HCT116 (cell line): ENCODE results near the gene LRPPRC. TPM values are rescaled to one million over a fixed set of nuclear protein-coding genes. Genes with fewer than 3 reads are reported as not detected.
"Not testable (repeated sequence)": the region's sequence is repeated elsewhere in the genome, so short reads cannot be mapped to it uniquely, and the experiment has no call there.

ENCODE experiments used
- ATAC-seq: fragments of 200-7000 bp; cut with Tn5 transposase; 2 replicates; pipeline ENCODE4 v1.9.1; 2020; ENCODE audit warnings: mild to moderate bottlenecking, moderate library complexity
- BruUV-seq: library from RNA; stranded (reverse); fragments of 400-500 nt; replicated peaks from 2 replicates; lab custom pipeline; 2021; lab: Mats Ljungman, UMichigan
- CTCF ChIA-PET: fragments of 300-600 bp; sonication (Branson Sonifier 250); formaldehyde crosslinking; loops from one replicate; lab custom pipeline; 2021; ENCODE audit warnings: antibody characterized with exemption; lab: Charles Lee
- POLR2A ChIA-PET: fragments of 300-600, 350-600 bp; sonication (Branson Sonifier 250); formaldehyde crosslinking; loops from one replicate; lab custom pipeline; 2021; ENCODE audit warnings: antibody characterized with exemption; lab: Charles Lee
- RAD21 ChIA-PET, 2 experiments: fragments of 300-600 bp; sonication (Branson Sonifier 250); formaldehyde crosslinking; loops; one replicate each; lab custom pipeline; 2023; ENCODE audit warnings: low total read pairs in 2 of 2; ENCODE audit not compliant: uncharacterized antibody in 2 of 2, unreplicated experiment in 2 of 2, low non-redundant PET in 1 of 2; lab: Charles Lee
- DNase-seq: peaks from one replicate; pipeline ENCODE4 v3.0.0-alpha.2; 2010; ENCODE audit warnings: low read depth, low spot score
- H2AFZ ChIP-seq: fragments of 200-600 bp; shearing (Covaris generic), sonication (generic); 2 replicates; pipeline ENCODE4 v1.6.1; 2017; ENCODE audit warnings: low read depth, mixed run types, mixed read lengths, antibody characterized with exemption, low read length; ENCODE audit not compliant: poor library complexity, severe bottlenecking
- H3K27ac ChIP-seq: 2 replicates; pipeline ENCODE4 v1.5.1; 2012; ENCODE audit warnings: low read depth, low read length
- H3K27me3 ChIP-seq: fragments of 200-600 bp; sonication (generic); 2 replicates; pipeline ENCODE4 v1.6.1; 2016; ENCODE audit warnings: mixed run types, low read length, mixed read lengths; ENCODE audit not compliant: insufficient read depth
- H3K36me3 ChIP-seq, 2 experiments: fragments of 200-500 bp in 1 of 2; fragments of 200-600 bp in 1 of 2; sonication (Bioruptor generic) in 1 of 2; sonication (generic) in 1 of 2; 2 replicates each; pipeline versions ENCODE4 v1.5.1 to v1.6.1; 2014 to 2016; ENCODE audit warnings: low read length in 2 of 2, inconsistent platforms in 1 of 2, mixed read lengths in 1 of 2, mixed run types in 1 of 2; ENCODE audit not compliant: insufficient read depth in 2 of 2, control insufficient read depth in 1 of 2
- H3K4me1 ChIP-seq, 2 experiments: fragments of 200-600 bp in 1 of 2; sonication (generic) in 1 of 2; 2 replicates each; pipeline versions ENCODE4 v1.5.1 to v1.6.1; 2012 to 2017; ENCODE audit warnings: low read length in 2 of 2, inconsistent platforms in 1 of 2, mild to moderate bottlenecking in 1 of 2, mixed read lengths in 1 of 2, mixed run types in 1 of 2, moderate library complexity in 1 of 2; ENCODE audit not compliant: insufficient read depth in 2 of 2, control insufficient read depth in 1 of 2
- H3K4me2 ChIP-seq: fragments of 200-600 bp; sonication (generic); 2 replicates; pipeline ENCODE4 v1.6.1; 2017; ENCODE audit warnings: mixed run types, low read length, mixed read lengths
- H3K4me3 ChIP-seq, 2 experiments: fragments of 200-600 bp in 1 of 2; sonication (generic) in 1 of 2; replicated peaks in 1 of 2; 2 replicates each; pipeline ENCODE4 v1.5.1; 2011 to 2016; ENCODE audit warnings: low read length in 2 of 2, control low read depth in 1 of 2, low read depth in 1 of 2, mild to moderate bottlenecking in 1 of 2, mixed read lengths in 1 of 2, mixed run types in 1 of 2
- H3K79me2 ChIP-seq: fragments of 200-600 bp; sonication (generic); 2 replicates; pipeline ENCODE4 v1.6.1; 2017; ENCODE audit warnings: mild to moderate bottlenecking, mixed run types, low read length, moderate library complexity, mixed read lengths; ENCODE audit not compliant: insufficient read depth
- H3K9ac ChIP-seq: fragments of 200-600 bp; sonication (generic); 2 replicates; pipeline ENCODE4 v1.6.1; 2016; ENCODE audit warnings: low read length, mixed read lengths
- H3K9me2 ChIP-seq: fragments of 200-600 bp; sonication (generic), shearing (Covaris generic); 2 replicates; pipeline ENCODE4 v1.6.1; 2017; ENCODE audit warnings: mixed run types, mild to moderate bottlenecking, moderate library complexity; ENCODE audit not compliant: insufficient read depth
- H3K9me3 ChIP-seq, 2 experiments: fragments of 200-500 bp in 1 of 2; fragments of 200-600 bp in 1 of 2; sonication (Bioruptor generic) in 1 of 2; sonication (generic) in 1 of 2; 2 replicates each; pipeline ENCODE4 v1.6.1; 2014 to 2017; ENCODE audit warnings: low read length in 2 of 2, mixed read lengths in 2 of 2, inconsistent platforms in 1 of 2, low read depth in 1 of 2, mild to moderate bottlenecking in 1 of 2, mixed run types in 1 of 2, moderate library complexity in 1 of 2; ENCODE audit not compliant: control insufficient read depth in 1 of 2, insufficient read depth in 1 of 2
- H4K20me1 ChIP-seq: fragments of 200-600 bp; sonication (generic), shearing (Covaris generic); 2 replicates; pipeline ENCODE4 v1.6.1; 2017; ENCODE audit warnings: mixed run types, mild to moderate bottlenecking, moderate library complexity; ENCODE audit not compliant: insufficient read depth
- CBX3 ChIP-seq: IDR thresholded peaks from 2 replicates; pipeline ENCODE4 v1.6.1; 2012; ENCODE audit warnings: low read depth
- EZH2 ChIP-seq: fragments of 200-600 bp; sonication (generic); IDR thresholded peaks from 2 replicates; pipeline ENCODE4 v1.6.1; 2017; ENCODE audit warnings: antibody characterized with exemption, mixed run types
- FOSL1 ChIP-seq: IDR thresholded peaks from 2 replicates; pipeline ENCODE4 v1.6.1; 2012; ENCODE audit warnings: low read depth
- POLR2AphosphoS5 ChIP-seq: IDR thresholded peaks from 2 replicates; pipeline ENCODE4 v1.6.1; 2011; ENCODE audit warnings: mild to moderate bottlenecking, low read depth, low read length, moderate library complexity
- ZNF274 ChIP-seq: fragments of 200-500 bp; sonication (Bioruptor generic); IDR thresholded peaks from 2 replicates; pipeline ENCODE4 v1.6.1; 2014; ENCODE audit warnings: mild to moderate bottlenecking, low read depth, low read length, inconsistent platforms
- intact Hi-C: fragments of 100-400 bp; cut with micrococcal nuclease; formaldehyde crosslinking; loops from 2 replicates; pipeline ENCODE4 v1.10.0; 2022
- total RNA-seq: library from RNA; stranded (reverse); gene quantifications from one replicate; pipeline ENCODE4 v1.2.1, GENCODE V29; 2021; ENCODE audit not compliant: unreplicated experiment
- TF ChIP-seq, protein P1 (sequence below): IDR thresholded peaks from 2 replicates; pipeline ENCODE4 v1.6.1; 2012
- TF ChIP-seq, protein P2 (sequence below): IDR thresholded peaks from 2 replicates; pipeline ENCODE4 v1.6.1; 2012; ENCODE audit warnings: low read depth

LRPPRC gene
- total RNA-seq, 1 experiment from 2014 or later = 210 TPM

DNA sequence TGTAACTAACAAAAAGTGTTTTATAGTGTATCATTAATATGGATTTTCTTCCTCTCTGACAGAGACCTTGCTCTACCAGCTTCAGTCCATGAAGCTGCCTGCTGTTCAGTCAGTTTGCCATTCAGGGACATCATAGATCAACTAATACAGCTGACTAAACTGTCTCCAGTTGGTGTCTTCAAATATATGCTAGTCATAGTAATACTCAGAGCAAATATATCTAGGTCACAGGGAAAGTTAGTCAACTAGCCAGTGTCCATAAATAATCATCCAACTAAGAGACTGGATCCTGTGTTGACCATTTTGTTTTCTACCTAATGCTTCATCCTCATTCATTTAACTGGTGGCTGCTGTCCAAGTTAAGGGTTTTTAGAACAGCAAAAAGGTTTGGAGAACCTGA lies 38.2 kb upstream of the LRPPRC start:
- no peaks in the 10 kb centered on the region for H3K36me3 ChIP-seq
- no peak overlapping the region for H2AFZ ChIP-seq
- no peaks in the 10 kb centered on the region for H3K9me2 ChIP-seq
- ChIA-PET CTCF (no interaction called here), RAD21 (no interaction called here), POLR2A (no interaction called here)
- ATAC-seq (no peak), DNase-seq (no peak)
- TF ChIP-seq, protein P1, sequence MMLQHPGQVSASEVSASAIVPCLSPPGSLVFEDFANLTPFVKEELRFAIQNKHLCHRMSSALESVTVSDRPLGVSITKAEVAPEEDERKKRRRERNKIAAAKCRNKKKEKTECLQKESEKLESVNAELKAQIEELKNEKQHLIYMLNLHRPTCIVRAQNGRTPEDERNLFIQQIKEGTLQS = no peak
- TF ChIP-seq EZH2 (no peak), ZNF274 (no peak), POLR2AphosphoS5 (no peak), FOSL1 (no peak), CBX3 (no peak)
- TF ChIP-seq, protein P2, sequence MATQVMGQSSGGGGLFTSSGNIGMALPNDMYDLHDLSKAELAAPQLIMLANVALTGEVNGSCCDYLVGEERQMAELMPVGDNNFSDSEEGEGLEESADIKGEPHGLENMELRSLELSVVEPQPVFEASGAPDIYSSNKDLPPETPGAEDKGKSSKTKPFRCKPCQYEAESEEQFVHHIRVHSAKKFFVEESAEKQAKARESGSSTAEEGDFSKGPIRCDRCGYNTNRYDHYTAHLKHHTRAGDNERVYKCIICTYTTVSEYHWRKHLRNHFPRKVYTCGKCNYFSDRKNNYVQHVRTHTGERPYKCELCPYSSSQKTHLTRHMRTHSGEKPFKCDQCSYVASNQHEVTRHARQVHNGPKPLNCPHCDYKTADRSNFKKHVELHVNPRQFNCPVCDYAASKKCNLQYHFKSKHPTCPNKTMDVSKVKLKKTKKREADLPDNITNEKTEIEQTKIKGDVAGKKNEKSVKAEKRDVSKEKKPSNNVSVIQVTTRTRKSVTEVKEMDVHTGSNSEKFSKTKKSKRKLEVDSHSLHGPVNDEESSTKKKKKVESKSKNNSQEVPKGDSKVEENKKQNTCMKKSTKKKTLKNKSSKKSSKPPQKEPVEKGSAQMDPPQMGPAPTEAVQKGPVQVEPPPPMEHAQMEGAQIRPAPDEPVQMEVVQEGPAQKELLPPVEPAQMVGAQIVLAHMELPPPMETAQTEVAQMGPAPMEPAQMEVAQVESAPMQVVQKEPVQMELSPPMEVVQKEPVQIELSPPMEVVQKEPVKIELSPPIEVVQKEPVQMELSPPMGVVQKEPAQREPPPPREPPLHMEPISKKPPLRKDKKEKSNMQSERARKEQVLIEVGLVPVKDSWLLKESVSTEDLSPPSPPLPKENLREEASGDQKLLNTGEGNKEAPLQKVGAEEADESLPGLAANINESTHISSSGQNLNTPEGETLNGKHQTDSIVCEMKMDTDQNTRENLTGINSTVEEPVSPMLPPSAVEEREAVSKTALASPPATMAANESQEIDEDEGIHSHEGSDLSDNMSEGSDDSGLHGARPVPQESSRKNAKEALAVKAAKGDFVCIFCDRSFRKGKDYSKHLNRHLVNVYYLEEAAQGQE = no peak
- no TSS peak for BruUV-seq
- no peaks in the 10 kb centered on the region for H3K4me1 ChIP-seq
- H3K27me3 ChIP-seq = no peaks in the 10 kb centered on the region
- no peaks in the 10 kb centered on the region for H3K79me2 ChIP-seq
- H3K4me2 ChIP-seq = no peak overlapping the region
- H3K4me3 ChIP-seq = no peak overlapping the region
- no peak overlapping the region for H3K9ac ChIP-seq
- H3K27ac ChIP-seq = no peak overlapping the region
- H3K9me3 ChIP-seq = no peaks in the 10 kb centered on the region
- no peaks in the 10 kb centered on the region for H4K20me1 ChIP-seq
- intact Hi-C loops = no loop called here

DNA sequence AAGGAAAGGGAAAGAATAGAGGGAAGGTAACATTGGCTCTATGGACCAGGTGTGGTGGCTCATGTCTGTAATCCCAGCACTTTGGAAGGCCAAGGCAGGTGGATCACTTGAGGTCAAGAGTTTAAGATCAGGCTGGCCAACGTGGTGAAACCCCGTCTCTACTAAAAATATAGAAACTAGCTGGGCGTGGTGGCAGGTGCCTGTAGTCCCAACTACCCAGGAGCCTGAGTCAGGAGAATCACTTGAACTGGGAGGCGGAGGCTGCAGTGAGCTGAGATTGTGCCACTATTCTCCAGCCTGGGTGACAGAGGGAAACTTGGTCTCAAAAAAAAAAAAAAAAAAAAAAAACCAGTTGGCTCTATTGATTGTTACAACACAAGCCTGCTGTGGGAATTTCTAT lies 31.3 kb upstream of the LRPPRC start:
- H4K20me1 ChIP-seq, intact Hi-C loops, POLR2A ChIA-PET, RAD21 ChIA-PET, H3K27ac ChIP-seq, H3K4me3 ChIP-seq, H3K36me3 ChIP-seq, H3K4me2 ChIP-seq, BruUV-seq, H3K9me2 ChIP-seq, ATAC-seq, H3K79me2 ChIP-seq, H3K4me1 ChIP-seq, H2AFZ ChIP-seq, H3K9ac ChIP-seq, CTCF ChIA-PET, DNase-seq, H3K9me3 ChIP-seq: not testable (repeated sequence)
- peaks cover 12% of the 10 kb centered on the region; the same call in 1 of the 2 replicates for H3K27me3 ChIP-seq
